HCT116 (cell line): Measurements from ENCODE around the gene KNTC1. TPM values are rescaled to one million over a fixed set of nuclear protein-coding genes. Genes with fewer than 3 reads are reported as not detected.

Experiments used
- ATAC-seq: fragments of 200-7000 bp; cut with Tn5 transposase; 2 replicates; pipeline ENCODE4 v1.9.1; 2020; ENCODE audit warnings: mild to moderate bottlenecking, moderate library complexity
- BruUV-seq: library from RNA; stranded (reverse); fragments of 400-500 nt; replicated peaks from 2 replicates; lab custom pipeline; 2021; lab: Mats Ljungman, UMichigan
- CTCF ChIA-PET: fragments of 300-600 bp; sonication (Branson Sonifier 250); formaldehyde crosslinking; loops from one replicate; lab custom pipeline; 2021; ENCODE audit warnings: antibody characterized with exemption; lab: Charles Lee
- POLR2A ChIA-PET: fragments of 300-600, 350-600 bp; sonication (Branson Sonifier 250); formaldehyde crosslinking; loops from one replicate; lab custom pipeline; 2021; ENCODE audit warnings: antibody characterized with exemption; lab: Charles Lee
- RAD21 ChIA-PET, 2 experiments: fragments of 300-600 bp; sonication (Branson Sonifier 250); formaldehyde crosslinking; loops; one replicate each; lab custom pipeline; 2023; ENCODE audit warnings: low total read pairs in 2 of 2; ENCODE audit not compliant: uncharacterized antibody in 2 of 2, unreplicated experiment in 2 of 2, low non-redundant PET in 1 of 2; lab: Charles Lee
- DNase-seq: peaks from one replicate; pipeline ENCODE4 v3.0.0-alpha.2; 2010; ENCODE audit warnings: low read depth, low spot score
- H2AFZ ChIP-seq: fragments of 200-600 bp; shearing (Covaris generic), sonication (generic); 2 replicates; pipeline ENCODE4 v1.6.1; 2017; ENCODE audit warnings: low read depth, mixed run types, mixed read lengths, antibody characterized with exemption, low read length; ENCODE audit not compliant: poor library complexity, severe bottlenecking
- H3K27ac ChIP-seq: 2 replicates; pipeline ENCODE4 v1.5.1; 2012; ENCODE audit warnings: low read depth, low read length
- H3K27me3 ChIP-seq: fragments of 200-600 bp; sonication (generic); 2 replicates; pipeline ENCODE4 v1.6.1; 2016; ENCODE audit warnings: mixed run types, low read length, mixed read lengths; ENCODE audit not compliant: insufficient read depth
- H3K36me3 ChIP-seq, 2 experiments: fragments of 200-500 bp in 1 of 2; fragments of 200-600 bp in 1 of 2; sonication (Bioruptor generic) in 1 of 2; sonication (generic) in 1 of 2; 2 replicates each; pipeline versions ENCODE4 v1.5.1 to v1.6.1; 2014 to 2016; ENCODE audit warnings: low read length in 2 of 2, inconsistent platforms in 1 of 2, mixed read lengths in 1 of 2, mixed run types in 1 of 2; ENCODE audit not compliant: insufficient read depth in 2 of 2, control insufficient read depth in 1 of 2
- H3K4me1 ChIP-seq, 2 experiments: fragments of 200-600 bp in 1 of 2; sonication (generic) in 1 of 2; 2 replicates each; pipeline versions ENCODE4 v1.5.1 to v1.6.1; 2012 to 2017; ENCODE audit warnings: low read length in 2 of 2, inconsistent platforms in 1 of 2, mild to moderate bottlenecking in 1 of 2, mixed read lengths in 1 of 2, mixed run types in 1 of 2, moderate library complexity in 1 of 2; ENCODE audit not compliant: insufficient read depth in 2 of 2, control insufficient read depth in 1 of 2
- H3K4me2 ChIP-seq: fragments of 200-600 bp; sonication (generic); 2 replicates; pipeline ENCODE4 v1.6.1; 2017; ENCODE audit warnings: mixed run types, low read length, mixed read lengths
- H3K4me3 ChIP-seq, 2 experiments: fragments of 200-600 bp in 1 of 2; sonication (generic) in 1 of 2; replicated peaks in 1 of 2; 2 replicates each; pipeline ENCODE4 v1.5.1; 2011 to 2016; ENCODE audit warnings: low read length in 2 of 2, control low read depth in 1 of 2, low read depth in 1 of 2, mild to moderate bottlenecking in 1 of 2, mixed read lengths in 1 of 2, mixed run types in 1 of 2
- H3K79me2 ChIP-seq: fragments of 200-600 bp; sonication (generic); 2 replicates; pipeline ENCODE4 v1.6.1; 2017; ENCODE audit warnings: mild to moderate bottlenecking, mixed run types, low read length, moderate library complexity, mixed read lengths; ENCODE audit not compliant: insufficient read depth
- H3K9ac ChIP-seq: fragments of 200-600 bp; sonication (generic); 2 replicates; pipeline ENCODE4 v1.6.1; 2016; ENCODE audit warnings: low read length, mixed read lengths
- H3K9me2 ChIP-seq: fragments of 200-600 bp; sonication (generic), shearing (Covaris generic); 2 replicates; pipeline ENCODE4 v1.6.1; 2017; ENCODE audit warnings: mixed run types, mild to moderate bottlenecking, moderate library complexity; ENCODE audit not compliant: insufficient read depth
- H3K9me3 ChIP-seq, 2 experiments: fragments of 200-500 bp in 1 of 2; fragments of 200-600 bp in 1 of 2; sonication (Bioruptor generic) in 1 of 2; sonication (generic) in 1 of 2; 2 replicates each; pipeline ENCODE4 v1.6.1; 2014 to 2017; ENCODE audit warnings: low read length in 2 of 2, mixed read lengths in 2 of 2, inconsistent platforms in 1 of 2, low read depth in 1 of 2, mild to moderate bottlenecking in 1 of 2, mixed run types in 1 of 2, moderate library complexity in 1 of 2; ENCODE audit not compliant: control insufficient read depth in 1 of 2, insufficient read depth in 1 of 2
- H4K20me1 ChIP-seq: fragments of 200-600 bp; sonication (generic), shearing (Covaris generic); 2 replicates; pipeline ENCODE4 v1.6.1; 2017; ENCODE audit warnings: mixed run types, mild to moderate bottlenecking, moderate library complexity; ENCODE audit not compliant: insufficient read depth
- CBX3 ChIP-seq: IDR thresholded peaks from 2 replicates; pipeline ENCODE4 v1.6.1; 2012; ENCODE audit warnings: low read depth
- CEBPB ChIP-seq: IDR thresholded peaks from 2 replicates; pipeline ENCODE4 v1.6.1; 2012; ENCODE audit warnings: low read depth
- ELF1 ChIP-seq: IDR thresholded peaks from 2 replicates; pipeline ENCODE4 v1.6.1; 2012; ENCODE audit warnings: low read depth, borderline replicate concordance
- EZH2 ChIP-seq: fragments of 200-600 bp; sonication (generic); IDR thresholded peaks from 2 replicates; pipeline ENCODE4 v1.6.1; 2017; ENCODE audit warnings: antibody characterized with exemption, mixed run types
- EZH2phosphoT487 ChIP-seq: fragments of 200-600 bp; IDR thresholded peaks from 2 replicates; pipeline ENCODE4 v1.6.1; 2018; ENCODE audit warnings: antibody characterized with exemption, borderline replicate concordance
- FOSL1 ChIP-seq: IDR thresholded peaks from 2 replicates; pipeline ENCODE4 v1.6.1; 2012; ENCODE audit warnings: low read depth
- JUND ChIP-seq: IDR thresholded peaks from 2 replicates; pipeline ENCODE4 v1.6.1; 2012
- POLR2A ChIP-seq: IDR thresholded peaks from 2 replicates; pipeline ENCODE4 v1.7.0; 2011; ENCODE audit warnings: borderline replicate concordance; ENCODE audit not compliant: insufficient read depth, insufficient read length; ENCODE audit errors: extremely low read depth
- POLR2AphosphoS5 ChIP-seq: IDR thresholded peaks from 2 replicates; pipeline ENCODE4 v1.6.1; 2011; ENCODE audit warnings: mild to moderate bottlenecking, low read depth, low read length, moderate library complexity
- SP1 ChIP-seq: IDR thresholded peaks from 2 replicates; pipeline ENCODE4 v1.6.1; 2012; ENCODE audit warnings: low read depth
- SRF ChIP-seq: IDR thresholded peaks from 2 replicates; pipeline ENCODE4 v1.6.1; 2012; ENCODE audit warnings: low read depth
- TCF7L2 ChIP-seq: IDR thresholded peaks from 2 replicates; pipeline ENCODE4 v1.7.0; 2011; ENCODE audit warnings: borderline replicate concordance, inconsistent platforms; ENCODE audit not compliant: insufficient read depth, insufficient read length; ENCODE audit errors: extremely low read depth
- YY1 ChIP-seq: IDR thresholded peaks from 2 replicates; pipeline ENCODE4 v1.6.1; 2011; ENCODE audit warnings: low read length, low read depth, moderate library complexity, mild to moderate bottlenecking; ENCODE audit not compliant: insufficient replicate concordance; ENCODE audit errors: extremely low read depth
- ZFX ChIP-seq: fragments of 450-650 bp; IDR thresholded peaks from 2 replicates; pipeline ENCODE4 v1.6.1; 2017
- intact Hi-C: fragments of 100-400 bp; cut with micrococcal nuclease; formaldehyde crosslinking; loops from 2 replicates; pipeline ENCODE4 v1.10.0; 2022
- total RNA-seq: library from RNA; stranded (reverse); gene quantifications from one replicate; pipeline ENCODE4 v1.2.1, GENCODE V29; 2021; ENCODE audit not compliant: unreplicated experiment
- TF ChIP-seq, protein P1 (sequence below): IDR thresholded peaks from 2 replicates; pipeline ENCODE4 v1.6.1; 2011; ENCODE audit warnings: mild to moderate bottlenecking, low read length, moderate library complexity; ENCODE audit not compliant: insufficient replicate concordance; ENCODE audit errors: extremely low read depth
- TF ChIP-seq, protein P2 (sequence below), 3 experiments: fragments of 200-600 bp in 1 of 3; sonication (generic) in 1 of 3; IDR thresholded peaks in 2 of 3; conservative IDR thresholded peaks in 1 of 3; 2 replicates each; pipeline ENCODE4 v1.5.1; 2012 to 2017; ENCODE audit warnings: low read depth in 2 of 3, low read length in 2 of 3, antibody characterized with exemption in 1 of 3, borderline replicate concordance in 1 of 3, control low read depth in 1 of 3, mild to moderate bottlenecking in 1 of 3, mixed read lengths in 1 of 3, mixed run types in 1 of 3, moderate library complexity in 1 of 3; ENCODE audit not compliant: insufficient read depth in 1 of 3
- TF ChIP-seq, protein P3 (sequence below): IDR thresholded peaks from 2 replicates; pipeline ENCODE4 v1.6.1; 2012

Gene KNTC1
- total RNA-seq, 1 experiment from 2014 or later = 70.2 TPM

DNA sequence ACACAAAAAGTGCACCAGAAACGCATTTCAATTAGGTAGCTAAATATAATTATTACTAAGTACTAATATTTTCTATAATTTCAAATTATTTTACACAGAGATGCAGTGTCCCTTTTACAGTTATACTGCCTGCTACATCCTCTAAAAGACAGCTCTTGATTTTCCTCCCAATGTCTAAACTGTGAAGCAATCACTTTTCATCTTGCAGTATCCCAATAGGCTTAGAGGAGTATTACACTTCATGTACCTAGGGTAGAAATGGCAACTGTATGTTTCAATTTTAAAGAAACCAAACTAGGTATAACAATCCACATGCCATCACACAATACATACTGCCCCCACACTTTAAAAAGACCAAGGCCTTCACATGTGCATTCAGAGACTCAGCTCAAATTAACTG is 7.6 kb upstream of the KNTC1 start:
- no peaks in the 10 kb centered on the region for H3K9me2 ChIP-seq
- peaks cover 51% of the 10 kb centered on the region for H4K20me1 ChIP-seq
- peaks cover 3 to 6% of the 10 kb centered on the region in 2 experiments; a peak in 3 of 4 replicates for H3K4me1 ChIP-seq
- no peak for DNase-seq
- peaks cover 99% of the 10 kb centered on the region for H3K79me2 ChIP-seq
- no peak overlapping the region for H3K4me3 ChIP-seq
- H3K9me3 ChIP-seq = no peaks in the 10 kb centered on the region
- no peak for ATAC-seq
- ChIA-PET RAD21 (no interaction called here), POLR2A (no interaction called here), CTCF (no interaction called here)
- H3K27ac ChIP-seq = no peak overlapping the region
- intact Hi-C loops = no loop called here
- BruUV-seq = no TSS peak
- H2AFZ ChIP-seq = no peak overlapping the region
- no peak overlapping the region for H3K4me2 ChIP-seq
- H3K36me3 ChIP-seq = peaks cover 76 to 92% of the 10 kb centered on the region in 2 experiments
- TF ChIP-seq SP1 = no peak
- no peak for TF ChIP-seq YY1
- TF ChIP-seq, protein P1, sequence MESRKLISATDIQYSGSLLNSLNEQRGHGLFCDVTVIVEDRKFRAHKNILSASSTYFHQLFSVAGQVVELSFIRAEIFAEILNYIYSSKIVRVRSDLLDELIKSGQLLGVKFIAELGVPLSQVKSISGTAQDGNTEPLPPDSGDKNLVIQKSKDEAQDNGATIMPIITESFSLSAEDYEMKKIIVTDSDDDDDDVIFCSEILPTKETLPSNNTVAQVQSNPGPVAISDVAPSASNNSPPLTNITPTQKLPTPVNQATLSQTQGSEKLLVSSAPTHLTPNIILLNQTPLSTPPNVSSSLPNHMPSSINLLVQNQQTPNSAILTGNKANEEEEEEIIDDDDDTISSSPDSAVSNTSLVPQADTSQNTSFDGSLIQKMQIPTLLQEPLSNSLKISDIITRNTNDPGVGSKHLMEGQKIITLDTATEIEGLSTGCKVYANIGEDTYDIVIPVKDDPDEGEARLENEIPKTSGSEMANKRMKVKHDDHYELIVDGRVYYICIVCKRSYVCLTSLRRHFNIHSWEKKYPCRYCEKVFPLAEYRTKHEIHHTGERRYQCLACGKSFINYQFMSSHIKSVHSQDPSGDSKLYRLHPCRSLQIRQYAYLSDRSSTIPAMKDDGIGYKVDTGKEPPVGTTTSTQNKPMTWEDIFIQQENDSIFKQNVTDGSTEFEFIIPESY = no peak
- no peak for TF ChIP-seq EZH2phosphoT487
- TF ChIP-seq JUND = no peak
- TF ChIP-seq POLR2A = no peak
- TF ChIP-seq CBX3 = no peak
- no peak for TF ChIP-seq SRF
- no peak for TF ChIP-seq FOSL1
- TF ChIP-seq, protein P2, sequence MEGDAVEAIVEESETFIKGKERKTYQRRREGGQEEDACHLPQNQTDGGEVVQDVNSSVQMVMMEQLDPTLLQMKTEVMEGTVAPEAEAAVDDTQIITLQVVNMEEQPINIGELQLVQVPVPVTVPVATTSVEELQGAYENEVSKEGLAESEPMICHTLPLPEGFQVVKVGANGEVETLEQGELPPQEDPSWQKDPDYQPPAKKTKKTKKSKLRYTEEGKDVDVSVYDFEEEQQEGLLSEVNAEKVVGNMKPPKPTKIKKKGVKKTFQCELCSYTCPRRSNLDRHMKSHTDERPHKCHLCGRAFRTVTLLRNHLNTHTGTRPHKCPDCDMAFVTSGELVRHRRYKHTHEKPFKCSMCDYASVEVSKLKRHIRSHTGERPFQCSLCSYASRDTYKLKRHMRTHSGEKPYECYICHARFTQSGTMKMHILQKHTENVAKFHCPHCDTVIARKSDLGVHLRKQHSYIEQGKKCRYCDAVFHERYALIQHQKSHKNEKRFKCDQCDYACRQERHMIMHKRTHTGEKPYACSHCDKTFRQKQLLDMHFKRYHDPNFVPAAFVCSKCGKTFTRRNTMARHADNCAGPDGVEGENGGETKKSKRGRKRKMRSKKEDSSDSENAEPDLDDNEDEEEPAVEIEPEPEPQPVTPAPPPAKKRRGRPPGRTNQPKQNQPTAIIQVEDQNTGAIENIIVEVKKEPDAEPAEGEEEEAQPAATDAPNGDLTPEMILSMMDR (IDR thresholded peaks at IDR 0.05 in 2 of 3, conservative IDR thresholded peaks at IDR 0.05 in 1 of 3; ENCODE audit: borderline replicate concordance in 1 of 3, insufficient read depth in 1 of 3, low read depth in 2 of 3, low read length in 2 of 3) = no peak
- no peak for TF ChIP-seq EZH2
- no peak for TF ChIP-seq ZFX
- TF ChIP-seq TCF7L2 = no peak
- TF ChIP-seq, protein P3, sequence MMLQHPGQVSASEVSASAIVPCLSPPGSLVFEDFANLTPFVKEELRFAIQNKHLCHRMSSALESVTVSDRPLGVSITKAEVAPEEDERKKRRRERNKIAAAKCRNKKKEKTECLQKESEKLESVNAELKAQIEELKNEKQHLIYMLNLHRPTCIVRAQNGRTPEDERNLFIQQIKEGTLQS = no peak
- no peak for TF ChIP-seq CEBPB
- no peak for TF ChIP-seq ELF1
- TF ChIP-seq POLR2AphosphoS5 = no peak
- H3K9ac ChIP-seq = no peak overlapping the region
- H3K27me3 ChIP-seq = no peaks in the 10 kb centered on the region
